ENCODE data around the gene RTN4. TPM values are rescaled to one million over a fixed set of nuclear protein-coding genes. Genes with fewer than 3 reads are reported as not detected.
"Not testable (repeated sequence)": the region's sequence is repeated elsewhere in the genome, so short reads cannot be mapped to it uniquely, and the experiment has no call there.

RTN4 gene
- total and polyA plus RNA-seq, 3 donors from 2014 or later, result 107 to 183 (median 112) TPM

- H3K27ac ChIP-seq, result no peak overlapping the region
- TF ChIP-seq, protein P1, sequence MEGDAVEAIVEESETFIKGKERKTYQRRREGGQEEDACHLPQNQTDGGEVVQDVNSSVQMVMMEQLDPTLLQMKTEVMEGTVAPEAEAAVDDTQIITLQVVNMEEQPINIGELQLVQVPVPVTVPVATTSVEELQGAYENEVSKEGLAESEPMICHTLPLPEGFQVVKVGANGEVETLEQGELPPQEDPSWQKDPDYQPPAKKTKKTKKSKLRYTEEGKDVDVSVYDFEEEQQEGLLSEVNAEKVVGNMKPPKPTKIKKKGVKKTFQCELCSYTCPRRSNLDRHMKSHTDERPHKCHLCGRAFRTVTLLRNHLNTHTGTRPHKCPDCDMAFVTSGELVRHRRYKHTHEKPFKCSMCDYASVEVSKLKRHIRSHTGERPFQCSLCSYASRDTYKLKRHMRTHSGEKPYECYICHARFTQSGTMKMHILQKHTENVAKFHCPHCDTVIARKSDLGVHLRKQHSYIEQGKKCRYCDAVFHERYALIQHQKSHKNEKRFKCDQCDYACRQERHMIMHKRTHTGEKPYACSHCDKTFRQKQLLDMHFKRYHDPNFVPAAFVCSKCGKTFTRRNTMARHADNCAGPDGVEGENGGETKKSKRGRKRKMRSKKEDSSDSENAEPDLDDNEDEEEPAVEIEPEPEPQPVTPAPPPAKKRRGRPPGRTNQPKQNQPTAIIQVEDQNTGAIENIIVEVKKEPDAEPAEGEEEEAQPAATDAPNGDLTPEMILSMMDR (IDR thresholded peaks at IDR 0.05), result no peak
- no peak for TF ChIP-seq POLR2A (IDR thresholded peaks at IDR 0.05)
- no peak for DNase-seq
- no peaks in the 10 kb centered on the region for H3K9me3 ChIP-seq
- 89 to 93% methylated on average over 3 of the region's 3 CpGs for WGBS, 2 donors
- no peak overlapping the region for H3K4me3 ChIP-seq
- no peaks in the 10 kb centered on the region for H3K36me3 ChIP-seq (ENCODE audit: low read depth, missing control alignments)
- intact Hi-C loops (cut with DNase I; ENCODE audit: low total_unique reads), result no loop called here
- H3K27me3 ChIP-seq, result no peaks in the 10 kb centered on the region
- no peaks in the 10 kb centered on the region for H3K4me1 ChIP-seq
Observed at GRCh38 chr2:55084641-55085040, 34.4 kb upstream of the RTN4 start.

DNA sequence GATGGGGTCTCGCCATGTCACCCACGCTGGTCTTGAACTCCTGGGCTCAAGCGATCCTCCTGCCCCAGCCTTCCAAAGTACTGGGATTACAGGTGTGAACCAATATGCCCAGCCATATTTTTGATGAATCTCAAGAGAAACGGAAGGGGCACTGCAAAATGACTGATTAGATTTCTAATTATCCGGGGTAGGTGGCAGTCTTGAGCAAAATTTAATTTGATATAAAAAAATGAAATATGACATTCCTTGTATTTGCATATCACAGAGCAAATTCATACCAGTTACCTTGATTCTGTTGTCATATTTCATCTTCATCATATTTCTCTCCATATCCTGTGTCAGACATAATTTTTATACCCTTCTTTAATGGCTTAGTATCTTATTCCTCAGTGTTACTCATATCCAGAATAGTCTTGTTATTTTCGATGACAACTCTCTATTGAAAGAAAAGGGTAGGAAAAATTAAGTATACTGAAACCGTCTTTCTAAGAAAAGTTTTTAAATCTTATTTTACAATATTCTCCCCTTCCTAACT is 30.0 kb upstream of the RTN4 start:
- Histone ChIP-seq H3K4me1 (no peaks in the 10 kb centered on the region), H3K27ac (no peak overlapping the region), H3K27me3 (no peaks in the 10 kb centered on the region), H3K9me3 (no peaks in the 10 kb centered on the region), H3K36me3 (ENCODE audit: low read depth, missing control alignments) (no peaks in the 10 kb centered on the region), H3K4me3 (no peak overlapping the region)
- intact Hi-C loops (cut with DNase I; ENCODE audit: low total_unique reads), result no loop called here
- WGBS, 2 donors, result 96 to 98% methylated on average over 7 of the region's 7 CpGs
- no peak for DNase-seq
- TF ChIP-seq, protein P1 (IDR thresholded peaks at IDR 0.05), result no peak
- no peak for TF ChIP-seq POLR2A (IDR thresholded peaks at IDR 0.05)

DNA sequence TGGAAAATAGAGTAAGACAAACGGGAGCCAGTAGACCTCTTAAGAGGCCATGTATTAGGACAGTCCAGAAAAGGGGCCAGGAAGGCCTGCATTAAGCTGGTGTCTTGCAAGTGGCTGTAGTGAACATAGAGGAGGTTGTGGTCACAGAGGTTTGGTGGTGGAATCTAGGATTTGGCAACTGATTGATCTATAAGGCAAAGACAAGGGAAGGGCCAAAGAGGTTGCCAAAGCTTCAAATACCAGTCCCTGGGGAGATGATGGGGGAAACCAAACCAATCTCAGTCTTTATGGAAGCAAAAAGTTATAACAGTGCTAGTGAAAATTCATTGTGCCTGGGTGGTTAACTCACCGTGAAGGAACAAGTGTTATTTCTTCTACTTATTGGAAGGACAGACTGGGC is 28.7 kb upstream of the RTN4 start:
- 86 to 91% methylated on average over 2 of the region's 2 CpGs for WGBS, 2 donors
- no peak for TF ChIP-seq POLR2A (IDR thresholded peaks at IDR 0.05)
- TF ChIP-seq, protein P1 (IDR thresholded peaks at IDR 0.05), result no peak

DNA sequence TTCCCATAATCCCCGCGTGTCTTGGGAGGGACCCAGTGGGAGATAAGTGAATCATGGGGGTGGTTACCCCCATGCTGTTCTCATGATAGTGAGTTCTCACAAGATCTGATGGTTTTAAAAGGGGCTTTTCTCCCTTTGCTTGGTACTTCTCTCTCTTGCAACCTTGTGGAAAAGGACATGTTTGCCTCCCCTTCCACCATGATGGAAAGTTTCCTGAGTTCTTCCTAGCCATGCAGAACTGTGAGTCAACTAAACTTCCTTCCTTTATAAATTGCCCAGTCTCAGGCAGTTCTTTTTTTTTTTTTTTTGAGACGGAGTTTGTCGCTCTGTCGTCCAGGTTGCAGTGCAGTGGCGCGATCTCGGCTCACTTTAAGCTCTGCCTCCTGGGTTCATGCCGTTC is 26.5 kb upstream of the RTN4 start:
- intact Hi-C loops (cut with DNase I; ENCODE audit: low total_unique reads), result no loop called here
- 89% methylated on average over 9 of the region's 9 CpGs for WGBS, 2 donors
- TF ChIP-seq POLR2A (IDR thresholded peaks at IDR 0.05), result no peak
- TF ChIP-seq, protein P1 (IDR thresholded peaks at IDR 0.05), result no peak

More for the DNA sequence above, 28.7 kb upstream of the RTN4 start:
- Histone ChIP-seq H3K4me3 (no peak overlapping the region), H3K36me3 (ENCODE audit: low read depth, missing control alignments) (no peaks in the 10 kb centered on the region), H3K4me1 (no peaks in the 10 kb centered on the region), H3K9me3 (no peaks in the 10 kb centered on the region), H3K27ac (no peak overlapping the region), H3K27me3 (no peaks in the 10 kb centered on the region)
- intact Hi-C loops (cut with DNase I; ENCODE audit: low total_unique reads), result no loop called here
- DNase-seq, result no peak

DNA sequence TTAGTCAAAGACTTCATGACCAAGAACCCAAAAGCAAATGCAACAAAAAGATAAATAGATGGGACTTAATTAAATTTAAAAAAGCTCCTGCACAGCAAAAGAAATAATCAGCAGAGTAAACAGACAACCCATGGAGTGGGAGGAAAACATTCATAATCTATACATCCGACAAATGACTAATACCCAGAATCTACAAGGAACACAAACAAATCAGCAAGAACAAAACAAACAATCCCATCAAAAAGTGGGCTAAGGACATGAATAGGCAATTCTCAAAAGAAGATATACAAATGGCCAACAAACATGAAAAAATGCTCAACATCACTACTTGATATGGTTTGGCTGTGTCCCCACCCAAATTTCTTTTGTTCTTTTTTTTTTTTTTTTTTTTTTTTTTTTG is 25.8 kb upstream of the RTN4 start:
- DNase-seq; H3K27ac ChIP-seq; H3K27me3 ChIP-seq; H3K4me3 ChIP-seq; H3K9me3 ChIP-seq; H3K4me1 ChIP-seq; H3K36me3 ChIP-seq (ENCODE audit: low read depth, missing control alignments); intact Hi-C loops (cut with DNase I; ENCODE audit: low total_unique reads): not testable (repeated sequence)
- WGBS, 2 donors, result 87 to 90% methylated on average over 1 of the region's 1 CpG

More for the DNA sequence above, 26.5 kb upstream of the RTN4 start:
- DNase-seq, result no peak
- no peak overlapping the region for H3K27ac ChIP-seq
- H3K4me1 ChIP-seq, result no peaks in the 10 kb centered on the region
- H3K27me3 ChIP-seq, result no peaks in the 10 kb centered on the region
- H3K36me3 ChIP-seq (ENCODE audit: low read depth, missing control alignments), result no peaks in the 10 kb centered on the region
- H3K4me3 ChIP-seq, result no peak overlapping the region
- H3K9me3 ChIP-seq, result no peaks in the 10 kb centered on the region
